Body of pancreas (tissue), 4 donors: ENCODE measurements around the gene GOLT1B.

Source experiments
- CTCF ChIP-seq, 7 experiments: fragments of 450-650 bp in 4 of 7; fragments of 200-600 bp in 3 of 7; sonication (generic) in 3 of 7; IDR thresholded peaks; one replicate each; pipeline ENCODE4 v1.5.1; 2016 to 2019; ENCODE audit warnings: antibody characterized with exemption in 7 of 7
- POLR2A ChIP-seq, 3 donors: fragments of 450-650 bp; IDR thresholded peaks; one replicate each; pipeline ENCODE4 v1.6.1; 2016; ENCODE audit warnings: antibody characterized with exemption in 3 of 3, mild to moderate bottlenecking in 2 of 3

GRCh38 chr12:21500786-21501257 is 767 bp upstream of the GOLT1B start:
- TF ChIP-seq CTCF (IDR thresholded peaks at IDR 0.05) (no peak), POLR2A (IDR thresholded peaks at IDR 0.05) (no peak)
